ENCODE results near the gene KCNG1. TPM values are rescaled to one million over a fixed set of nuclear protein-coding genes. Genes with fewer than 3 reads are reported as not detected.

KCNG1 gene
- total and polyA plus RNA-seq, 2 of the 4 experiments (the other 2 are of a cell fraction), result 23.7 to 51.4 TPM

DNA sequence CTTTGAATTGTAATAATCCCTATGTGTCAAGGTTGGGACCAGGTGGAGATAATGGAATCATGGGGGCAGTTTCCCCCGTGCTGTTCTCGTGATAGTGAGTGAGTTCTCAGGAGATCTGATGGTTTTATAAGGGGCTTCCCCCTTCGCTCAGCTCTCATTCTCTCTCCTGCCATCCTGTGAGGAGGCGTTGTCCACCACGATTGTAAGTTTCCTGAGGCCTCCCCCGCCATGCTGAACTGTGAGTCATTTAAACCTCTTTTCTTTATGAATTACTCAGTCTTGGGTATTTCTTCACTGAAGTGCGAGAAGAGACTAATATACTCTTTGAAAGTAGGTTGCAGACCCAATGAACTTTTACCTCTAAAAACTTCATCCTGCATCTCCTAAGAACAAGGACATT is 39.2 kb upstream of the KCNG1 start:
- no peak overlapping the region for H2BK15ac ChIP-seq (ENCODE audit: low read depth, low read length)
- H3K4me2 ChIP-seq (ENCODE audit: low read depth, low read length), result no peak overlapping the region
- no TSS peak for BruUV-seq (replicated peaks)
- H3K27ac ChIP-seq (ENCODE audit: insufficient read depth, low read length), result no peak overlapping the region
- no peaks in the 10 kb centered on the region for H4K20me1 ChIP-seq (ENCODE audit: insufficient read depth, low read length)
- no peaks in the 10 kb centered on the region for H3K4me1 ChIP-seq (ENCODE audit: control insufficient read depth, insufficient read depth, low read length)
- H4K5ac ChIP-seq (ENCODE audit: low read depth, low read length), result no peak overlapping the region
- H4K8ac ChIP-seq (ENCODE audit: low read depth in 2 of 2, low read length in 2 of 2), result no peak overlapping the region
- POLR2A ChIA-PET (ENCODE audit: unreplicated experiment), result no interaction called here
- ATAC-seq (ENCODE audit: low read depth) (no peak), DNase-seq (peak; percentile 3)
- H3K9me3 ChIP-seq (ENCODE audit: control insufficient read depth, insufficient read depth, low read length), result peaks cover 3% of the 10 kb centered on the region; the same call in 1 of the 2 replicates
- H3K14ac ChIP-seq (replicated peaks; ENCODE audit: low read depth, low read length), result no peak overlapping the region
- no peak overlapping the region for H3K9ac ChIP-seq (ENCODE audit: low read depth, low read length)
- no peak overlapping the region for H4K91ac ChIP-seq (ENCODE audit: insufficient read depth, low read depth, low read length)
- WGBS, 2 experiments (ENCODE audit: extremely low coverage in 2 of 2, insufficient read length in 1 of 2), result no CpG with 5 or more reads among the region's 7 CpGs
- H2BK5ac ChIP-seq (ENCODE audit: low read depth, low read length, poor library complexity, severe bottlenecking), result no peak overlapping the region
- no peak overlapping the region for H2AK9ac ChIP-seq (replicated peaks; ENCODE audit: low read depth, low read length, poor library complexity)
- CTCF ChIA-PET, result no interaction called here
- no peak overlapping the region for H3K4me3 ChIP-seq (ENCODE audit: insufficient read depth, low read depth, low read length)
- H2AFZ ChIP-seq (replicated peaks; ENCODE audit: low read length, poor library complexity), result no peak overlapping the region
- no peaks in the 10 kb centered on the region for H3K79me1 ChIP-seq (ENCODE audit: low read depth in 1 of 2, low read length in 2 of 2)
- no peak overlapping the region for H2BK20ac ChIP-seq (ENCODE audit: low read depth, low read length)
- H3K56ac ChIP-seq (ENCODE audit: extremely low read depth, insufficient read depth, low read length), result no peak overlapping the region
- in situ Hi-C loops (cut with MboI; ENCODE audit: low sequenced_read_pairs) (no loop called here), dilution Hi-C loops (cut with HindIII; ENCODE audit: low sequenced_read_pairs, unreplicated experiment) (no loop called here), intact Hi-C loops (cut with micrococcal nuclease) (no loop called here)
- H2BK120ac ChIP-seq (ENCODE audit: low read depth, low read length), result no peak overlapping the region
- TF ChIP-seq CTCF (conservative IDR thresholded peaks at IDR 0.05; ENCODE audit: low read depth, low read length) (no peak), SMC3 (IDR thresholded peaks at IDR 0.05; ENCODE audit: low read depth, low read length) (no peak), CEBPB (IDR thresholded peaks at IDR 0.05; ENCODE audit: low read depth, low read length) (no peak), RCOR1 (IDR thresholded peaks at IDR 0.05; ENCODE audit: insufficient replicate concordance, low read length) (no peak), MXI1 (IDR thresholded peaks at IDR 0.05; ENCODE audit: borderline replicate concordance, low read depth, low read length) (no peak), ELK1 (IDR thresholded peaks at IDR 0.05; ENCODE audit: borderline replicate concordance, low read depth, low read length) (no peak), CHD1 (IDR thresholded peaks at IDR 0.05; ENCODE audit: low read depth, low read length) (no peak), NFE2L2 (IDR thresholded peaks at IDR 0.05; ENCODE audit: low read depth, low read length) (no peak), POLR2A (IDR thresholded peaks at IDR 0.05; ENCODE audit: low read depth, low read length) (no peak), RAD21 (IDR thresholded peaks at IDR 0.05; ENCODE audit: low read length) (no peak), RFX5 (IDR thresholded peaks at IDR 0.05; ENCODE audit: low read depth, low read length) (no peak)
- TF ChIP-seq, protein P1, sequence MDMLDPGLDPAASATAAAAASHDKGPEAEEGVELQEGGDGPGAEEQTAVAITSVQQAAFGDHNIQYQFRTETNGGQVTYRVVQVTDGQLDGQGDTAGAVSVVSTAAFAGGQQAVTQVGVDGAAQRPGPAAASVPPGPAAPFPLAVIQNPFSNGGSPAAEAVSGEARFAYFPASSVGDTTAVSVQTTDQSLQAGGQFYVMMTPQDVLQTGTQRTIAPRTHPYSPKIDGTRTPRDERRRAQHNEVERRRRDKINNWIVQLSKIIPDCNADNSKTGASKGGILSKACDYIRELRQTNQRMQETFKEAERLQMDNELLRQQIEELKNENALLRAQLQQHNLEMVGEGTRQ (IDR thresholded peaks at IDR 0.05; ENCODE audit: low read depth, low read length), result no peak
- H3K36me3 ChIP-seq (ENCODE audit: control insufficient read depth, insufficient read depth, low read length), result no peaks in the 10 kb centered on the region
- no peaks in the 10 kb centered on the region for H3K9me1 ChIP-seq (ENCODE audit: insufficient read depth, low read length)
- no peak overlapping the region for H3K4ac ChIP-seq (ENCODE audit: low read depth, low read length)
- H3K27me3 ChIP-seq (ENCODE audit: control insufficient read depth, insufficient read depth, low read length), result peaks cover 31% of the 10 kb centered on the region
- no peak overlapping the region for H2AK5ac ChIP-seq (ENCODE audit: low read depth, low read length)
- H3K23ac ChIP-seq (ENCODE audit: low read depth, low read length), result no peak overlapping the region
- H3K18ac ChIP-seq (ENCODE audit: low read depth, low read length), result no peak overlapping the region

All from IMR-90 (cell line).